GM21423 (cell line): ENCODE measurements around the gene TNFRSF25.
"Not testable (repeated sequence)": the region's sequence is repeated elsewhere in the genome, so short reads cannot be mapped to it uniquely, and the experiment has no call there.

Experiments
- ATAC-seq: cut with Tn5 transposase; IDR thresholded peaks from one replicate; pipeline ENCODE4 v1.9.1; 2021; ENCODE audit warnings: mild to moderate bottlenecking, moderate library complexity; ENCODE audit not compliant: unreplicated experiment

TNFRSF25 gene

DNA sequence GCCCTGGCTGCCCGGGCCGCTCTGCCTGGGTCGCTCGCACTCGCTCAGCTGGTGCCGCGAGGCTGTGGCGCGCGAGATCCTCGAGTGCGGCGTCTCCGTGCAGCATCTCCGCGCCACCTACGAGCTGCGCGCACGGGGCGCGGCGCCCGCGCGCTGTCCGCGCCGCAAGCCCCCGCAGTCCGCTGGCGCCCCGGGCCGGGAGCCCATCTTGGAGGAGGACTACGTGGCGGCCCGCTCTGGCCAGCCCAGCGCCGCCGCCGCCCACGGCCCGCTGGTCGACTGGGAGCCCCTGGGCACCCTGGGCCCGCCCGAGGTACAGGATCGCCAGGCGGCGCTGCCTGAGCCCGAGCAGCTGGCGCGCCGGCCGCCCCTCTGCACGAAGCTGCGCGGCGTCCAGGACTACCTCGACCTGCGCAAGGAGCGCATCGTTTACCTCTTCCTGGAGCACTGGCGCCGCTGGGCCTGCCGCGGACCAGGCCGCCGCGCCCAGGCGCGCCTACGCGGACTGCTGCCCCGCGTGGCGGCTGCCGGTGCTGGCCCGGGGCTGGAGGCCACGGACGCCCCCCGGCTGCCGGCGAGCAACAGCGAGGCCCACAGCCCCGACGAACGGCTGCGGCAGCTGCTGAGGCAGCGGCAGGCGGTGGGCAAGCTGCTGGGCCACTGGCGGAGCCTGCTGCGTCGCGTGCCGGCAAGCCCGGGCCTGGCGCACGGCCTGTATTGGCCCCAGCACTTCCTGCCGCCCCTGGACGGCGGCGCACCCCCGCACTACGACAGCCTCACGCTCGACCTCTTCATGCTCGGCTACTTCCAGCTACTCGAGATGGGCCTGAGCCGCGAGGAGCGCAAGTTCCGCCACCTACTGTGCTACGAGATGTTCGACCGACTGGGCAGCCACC is 10.9 kb downstream of the TNFRSF25 start:
- no peak for ATAC-seq

DNA sequence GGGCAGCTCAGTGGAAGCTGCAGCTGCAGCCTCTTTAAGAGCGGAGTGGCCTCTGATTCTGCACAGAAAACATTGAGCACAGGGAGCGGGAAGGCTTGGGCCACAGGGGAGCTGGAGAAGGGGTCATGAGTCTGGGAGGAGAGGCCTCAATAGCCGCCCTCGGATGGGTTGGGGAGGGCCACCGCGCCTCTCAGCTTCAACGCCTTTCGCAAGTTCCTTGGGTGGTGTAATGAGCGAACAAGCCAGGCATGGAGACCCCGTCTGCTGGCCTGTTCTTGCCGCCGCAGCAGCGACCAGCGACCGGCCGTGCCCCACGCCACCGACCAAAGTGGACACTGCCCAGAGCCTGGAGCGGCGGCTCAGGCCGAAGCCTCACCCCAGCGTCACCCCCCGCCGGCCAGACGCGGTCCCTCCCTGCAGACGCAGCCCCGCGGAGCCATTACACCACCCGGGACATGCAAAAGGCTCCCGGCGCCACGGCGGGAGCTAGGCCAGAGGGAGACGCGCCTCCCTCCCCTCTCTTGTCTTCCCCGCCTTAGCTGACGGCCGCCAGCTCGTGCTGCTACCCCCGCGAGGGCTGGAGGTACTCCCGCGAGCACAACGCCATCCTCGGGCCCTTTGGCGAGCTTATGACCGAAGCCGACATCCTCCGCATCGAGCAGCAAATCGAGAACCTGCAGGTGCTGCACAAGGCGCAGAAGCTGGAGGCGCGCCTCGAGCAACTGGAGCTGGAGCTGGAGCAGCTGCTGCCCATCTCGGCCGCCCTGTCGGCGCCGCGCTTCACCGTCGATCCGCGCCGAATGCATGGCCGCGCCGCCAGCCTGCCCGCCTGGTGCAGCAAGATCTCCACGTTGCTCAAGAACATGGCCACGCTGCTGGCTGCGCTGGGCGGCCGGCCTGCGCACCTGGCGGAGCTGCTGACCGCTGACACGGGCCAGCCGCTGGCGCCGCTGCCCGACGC is 11.8 kb downstream of the TNFRSF25 start:
- ATAC-seq: not testable (repeated sequence)

- no peak for ATAC-seq
Observed at GRCh38 chr1:6450943-6451373, 15.0 kb downstream of the TNFRSF25 start.

DNA sequence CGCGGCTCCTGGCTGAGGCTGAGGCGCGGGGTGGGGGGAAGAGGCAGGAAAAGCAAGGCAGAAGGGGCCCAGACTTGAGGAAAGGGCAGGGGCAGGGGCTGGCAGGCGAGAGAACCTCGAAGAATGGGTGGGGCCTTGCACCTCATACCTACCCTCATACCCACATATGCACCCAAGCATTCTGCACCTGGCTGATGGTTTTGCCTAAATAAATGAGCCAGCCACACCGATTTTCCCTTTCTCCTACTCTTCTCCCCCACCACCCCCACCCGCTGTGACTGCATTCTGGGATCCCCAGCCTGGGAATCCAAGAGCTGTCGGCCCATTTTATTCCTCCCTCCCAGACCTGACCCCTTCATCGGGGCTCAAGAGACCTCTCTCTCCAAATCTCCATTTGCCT is 15.5 kb downstream of the TNFRSF25 start:
- ATAC-seq: not testable (repeated sequence)

- no peak for ATAC-seq
Observed at GRCh38 chr1:6450005-6450450, 15.9 kb downstream of the TNFRSF25 start.

- no peak for ATAC-seq
Observed at GRCh38 chr1:6448749-6449631, 17.0 kb downstream of the TNFRSF25 start.

DNA sequence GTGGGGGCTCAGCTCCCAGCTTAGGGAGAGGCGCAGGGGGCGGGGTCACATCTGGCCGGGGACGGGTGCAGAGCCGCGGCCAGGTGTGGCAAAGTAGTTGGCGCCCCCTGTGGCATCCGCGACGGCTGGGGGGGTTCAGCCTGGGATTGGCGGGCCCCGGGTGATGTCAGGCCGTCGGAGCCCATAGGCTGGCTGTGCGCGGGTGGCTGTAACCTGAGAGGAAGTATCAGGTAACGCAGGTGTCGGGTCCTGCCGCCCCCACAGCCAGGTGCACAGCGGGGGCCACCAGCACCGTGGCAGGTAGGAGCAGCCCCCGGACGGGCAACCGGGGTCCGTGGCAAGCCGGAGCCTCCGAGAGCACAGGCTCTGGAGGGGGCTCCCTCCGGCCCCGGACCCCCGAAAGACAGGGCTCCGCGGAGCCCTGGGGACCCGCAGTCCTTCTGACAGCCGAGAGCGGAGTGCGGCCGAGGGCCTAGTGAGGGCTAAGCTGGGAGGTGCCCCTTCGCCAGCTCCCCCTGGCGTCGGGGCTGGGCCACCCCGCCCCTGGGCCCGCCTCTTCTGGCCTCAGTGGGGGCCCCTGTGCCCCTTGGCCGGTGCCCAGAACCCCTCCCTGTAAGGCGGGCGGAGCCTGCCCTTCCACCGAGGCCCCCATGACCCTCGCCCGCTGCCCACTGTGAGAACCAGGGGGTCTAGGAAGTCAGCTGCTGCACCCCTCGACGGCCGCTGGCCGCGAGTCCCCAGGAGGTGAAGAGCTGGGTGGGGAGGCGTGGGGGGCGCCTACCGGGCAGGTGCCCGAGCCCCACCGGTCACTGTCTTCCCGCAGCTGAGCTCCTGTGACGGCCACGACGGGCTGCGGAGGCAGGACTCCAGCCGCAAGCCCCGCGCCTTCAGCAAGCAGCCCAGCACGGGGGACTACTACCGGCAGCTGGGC is 17.9 kb downstream of the TNFRSF25 start:
- no peak for ATAC-seq

DNA sequence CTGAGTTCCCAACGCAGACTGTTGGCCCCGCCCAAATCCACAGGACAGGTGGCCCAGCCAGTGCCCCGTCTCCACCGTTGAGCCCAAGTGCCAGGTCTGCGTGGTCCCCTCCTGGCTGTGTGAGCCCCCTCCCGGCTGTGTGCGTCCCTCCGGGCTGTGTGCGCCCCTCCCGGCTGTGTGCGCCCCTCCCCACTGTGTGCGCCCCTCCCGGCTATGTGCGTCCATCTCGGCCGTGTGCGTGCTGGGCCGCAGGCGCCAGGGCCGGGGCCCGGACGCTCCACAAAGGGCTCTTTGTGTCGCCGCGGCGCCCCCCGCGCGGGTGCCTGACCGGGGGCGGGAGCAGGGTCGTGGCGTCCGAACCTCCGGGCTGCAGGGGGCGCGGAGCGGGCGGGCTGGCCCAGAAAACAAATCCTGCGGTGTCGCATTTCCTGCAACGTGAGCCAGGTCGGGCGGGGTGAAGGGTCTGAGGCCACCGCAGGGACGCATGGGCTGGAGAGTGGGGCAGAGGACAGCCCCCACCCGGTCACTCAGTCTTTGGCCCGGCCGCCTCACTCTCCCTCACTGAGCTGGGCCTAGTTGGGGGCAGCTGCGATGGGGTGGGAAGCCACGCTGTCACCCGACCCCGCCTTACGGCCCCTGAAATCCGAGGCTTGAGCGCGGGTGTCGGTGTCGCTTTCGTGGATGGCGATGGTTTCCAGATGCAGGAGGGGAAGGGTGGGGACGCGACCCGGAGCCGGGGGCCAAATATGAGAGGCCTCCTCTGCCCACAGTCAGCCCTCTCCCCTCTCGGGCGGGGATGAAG is 18.8 kb downstream of the TNFRSF25 start:
- no peak for ATAC-seq

GRCh38 chr1:6446665-6447015 is 19.3 kb downstream of the TNFRSF25 start:
- no peak for ATAC-seq

DNA sequence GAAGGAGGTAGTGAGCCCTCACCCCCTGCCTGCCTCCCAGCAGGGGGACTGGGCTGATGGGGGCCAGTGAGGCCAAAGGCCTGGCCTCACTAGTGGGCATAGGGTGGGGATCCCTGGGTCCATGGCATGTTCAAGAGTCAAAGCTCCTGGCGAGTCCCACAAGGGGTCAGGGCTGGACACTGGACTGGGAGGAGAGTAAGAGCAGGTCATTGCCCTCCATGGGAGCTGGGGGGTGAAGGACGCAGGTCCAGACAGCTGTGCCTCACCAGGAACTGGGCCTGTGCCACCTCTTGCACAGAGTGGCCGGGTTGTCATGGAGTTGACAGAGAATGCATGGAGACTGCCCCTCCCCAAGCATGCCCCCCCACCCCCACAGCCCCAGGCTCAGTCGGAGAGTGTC is 20.0 kb downstream of the TNFRSF25 start:
- ATAC-seq: not testable (repeated sequence)

- ATAC-seq: no peak
Observed at GRCh38 chr1:6445062-6445763, 20.8 kb downstream of the TNFRSF25 start.

DNA sequence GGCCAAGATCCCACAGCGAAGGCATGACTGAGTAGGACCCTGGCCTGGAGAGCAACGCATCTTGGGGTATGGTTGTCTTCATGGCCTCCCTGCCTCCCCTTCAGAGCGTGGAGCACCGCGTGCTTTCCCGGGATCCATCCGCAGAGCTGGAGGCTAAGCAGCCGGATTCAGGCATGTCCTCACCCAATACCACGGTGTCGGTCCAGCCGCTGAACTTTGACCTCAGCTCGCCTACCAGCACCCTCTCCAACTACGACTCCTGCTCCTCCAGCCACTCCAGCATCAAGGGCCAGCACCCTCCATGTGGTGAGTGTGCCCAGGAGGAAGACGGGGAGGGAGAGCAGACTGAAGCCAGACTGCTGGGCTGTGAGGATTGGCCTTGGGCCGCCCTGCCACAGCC is 21.6 kb downstream of the TNFRSF25 start:
- ATAC-seq: no peak

DNA sequence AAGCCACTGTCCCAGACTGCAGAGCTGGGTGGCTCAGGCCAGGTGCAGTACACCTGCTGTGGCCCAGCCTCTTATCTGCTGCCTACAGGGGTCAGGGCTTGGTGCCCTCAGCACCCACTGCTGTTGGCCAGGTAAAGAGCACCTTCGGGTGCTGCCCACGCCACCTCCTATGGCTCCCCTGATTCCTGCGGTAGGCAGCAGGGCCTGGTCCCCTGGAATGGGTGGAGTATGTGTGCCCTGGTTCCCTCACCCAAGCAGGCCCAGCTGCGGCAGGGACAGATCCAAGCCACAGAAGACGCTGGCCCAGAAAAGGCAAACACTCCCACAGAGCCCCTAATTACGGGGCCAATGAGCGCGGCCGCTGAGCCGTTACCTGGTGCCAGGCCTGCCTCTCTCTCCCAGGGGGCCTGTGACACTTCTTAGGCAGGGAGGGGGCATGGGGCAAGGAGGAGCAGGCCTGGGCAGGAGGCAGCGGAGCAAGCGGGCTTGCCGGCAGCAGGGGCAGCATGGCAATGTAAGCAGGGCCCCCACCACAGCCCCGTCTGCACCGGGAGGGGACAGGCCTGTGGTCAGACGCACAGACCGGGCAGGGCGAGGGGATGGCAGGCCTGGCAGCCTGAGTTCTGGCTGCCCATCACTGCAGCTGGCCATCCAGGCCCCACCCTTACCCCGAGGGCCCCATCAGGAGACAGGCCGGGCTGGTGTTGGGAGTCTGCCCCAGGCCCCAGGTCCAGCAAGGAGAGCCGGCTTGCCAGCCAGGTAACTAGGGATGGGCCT is 22.4 kb downstream of the TNFRSF25 start:
- no peak for ATAC-seq

GRCh38 chr1:6441586-6441985 is 24.4 kb downstream of the TNFRSF25 start:
- ATAC-seq: no peak

DNA sequence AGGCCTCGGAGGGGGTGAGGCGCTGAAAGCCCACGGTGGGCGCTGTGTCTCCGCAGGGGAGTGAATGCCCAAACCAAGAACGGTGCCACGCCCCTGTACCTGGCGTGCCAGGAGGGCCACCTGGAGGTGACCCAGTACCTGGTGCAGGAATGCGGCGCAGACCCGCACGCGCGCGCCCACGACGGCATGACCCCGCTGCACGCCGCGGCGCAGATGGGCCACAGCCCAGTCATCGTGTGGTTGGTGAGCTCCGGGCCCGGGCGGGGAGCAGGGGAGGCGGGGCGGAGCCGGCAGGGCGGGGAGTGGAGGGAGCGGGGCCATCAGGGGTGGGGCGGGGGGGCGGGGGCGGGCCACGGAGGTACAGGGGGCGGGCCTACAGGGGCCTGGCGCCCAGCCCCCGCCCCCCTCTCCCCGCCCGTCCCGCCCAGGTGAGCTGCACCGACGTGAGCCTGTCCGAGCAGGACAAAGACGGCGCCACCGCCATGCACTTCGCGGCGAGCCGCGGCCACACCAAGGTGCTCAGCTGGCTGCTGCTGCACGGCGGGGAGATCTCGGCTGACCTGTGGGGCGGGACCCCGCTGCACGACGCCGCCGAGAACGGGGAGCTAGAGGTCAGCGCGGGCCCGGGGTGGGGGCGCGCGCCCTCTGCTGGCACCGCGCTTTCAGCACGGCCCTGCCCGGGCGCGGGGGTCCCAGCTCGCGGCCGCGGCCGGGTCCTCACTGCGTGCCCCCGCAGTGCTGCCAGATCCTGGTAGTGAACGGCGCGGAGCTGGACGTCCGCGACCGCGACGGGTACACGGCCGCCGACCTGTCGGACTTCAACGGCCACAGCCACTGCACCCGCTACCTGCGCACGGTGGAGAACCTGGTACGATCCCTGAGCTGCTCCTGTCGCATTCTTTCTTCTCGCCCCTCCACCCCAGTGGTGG is 25.5 kb downstream of the TNFRSF25 start:
- ATAC-seq: no peak

GRCh38 chr1:6438047-6438525 is 27.9 kb downstream of the TNFRSF25 start:
- peak; percentile 38 for ATAC-seq
